Dendritic cell treated with granulocyte-macrophage colony-stimulating factor and Interleukin-4, amounts not matched to agents 40 ng/mL and 50 ng/mL, for 4 days (primary cell): Measurements from ENCODE around the gene SYNJ1.
"Not testable (repeated sequence)": the region's sequence is repeated elsewhere in the genome, so short reads cannot be mapped to it uniquely, and the experiment has no call there.

Experiments used
- H3K27ac Mint-ChIP-seq: one replicate; pipeline ENCODE4 v1.8.0; 2022; ENCODE audit warnings: mild to moderate bottlenecking, mixed read lengths
- H3K27me3 Mint-ChIP-seq: one replicate; pipeline ENCODE4 v1.8.0; 2022; ENCODE audit warnings: mild to moderate bottlenecking, mixed read lengths
- H3K36me3 Mint-ChIP-seq: one replicate; pipeline ENCODE4 v1.8.0; 2022; ENCODE audit warnings: low read depth, mixed read lengths
- H3K4me1 Mint-ChIP-seq: one replicate; pipeline ENCODE4 v1.8.0; 2022; ENCODE audit warnings: low read depth, mixed read lengths
- H3K4me3 Mint-ChIP-seq: one replicate; pipeline ENCODE4 v1.8.0; 2022; ENCODE audit warnings: mild to moderate bottlenecking, moderate library complexity, mixed read lengths
- H3K9me3 Mint-ChIP-seq: one replicate; pipeline ENCODE4 v1.8.0; 2022; ENCODE audit warnings: mixed read lengths
- intact Hi-C: fragments of 100-400 bp; cut with micrococcal nuclease; formaldehyde crosslinking; loops from one replicate; pipeline ENCODE4 v1.15.0; 2022

Gene SYNJ1

GRCh38 chr21:32611471-32611997 lies 116.3 kb downstream of the SYNJ1 start:
- peaks cover 6% of the 10 kb centered on the region for H3K4me1 Mint-ChIP-seq
- H3K36me3 Mint-ChIP-seq = peaks cover 44% of the 10 kb centered on the region
- peak overlapping the region; percentile 96 for H3K27ac Mint-ChIP-seq
- no peaks in the 10 kb centered on the region for H3K9me3 Mint-ChIP-seq
- peaks cover 7% of the 10 kb centered on the region for H3K27me3 Mint-ChIP-seq
- intact Hi-C loops = no loop called here
- peak overlapping the region; percentile 99 for H3K4me3 Mint-ChIP-seq

- H3K9me3 Mint-ChIP-seq, H3K27ac Mint-ChIP-seq, intact Hi-C loops, H3K4me1 Mint-ChIP-seq, H3K27me3 Mint-ChIP-seq: not testable (repeated sequence)
- Mint-ChIP-seq H3K36me3 (peaks cover 50% of the 10 kb centered on the region), H3K4me3 (peak overlapping the region; percentile 23)
These were observed 116.9 kb downstream of the SYNJ1 start for GRCh38 chr21:32610940-32611339.

GRCh38 chr21:32608851-32609250 lies 119.0 kb downstream of the SYNJ1 start:
- H3K27ac Mint-ChIP-seq = no peak overlapping the region
- no peaks in the 10 kb centered on the region for H3K27me3 Mint-ChIP-seq
- peaks cover 71% of the 10 kb centered on the region for H3K36me3 Mint-ChIP-seq
- no peak overlapping the region for H3K4me3 Mint-ChIP-seq
- no peaks in the 10 kb centered on the region for H3K9me3 Mint-ChIP-seq
- H3K4me1 Mint-ChIP-seq = peaks cover 6% of the 10 kb centered on the region
- intact Hi-C loops = no loop called here

GRCh38 chr21:32605469-32605868 lies 122.3 kb downstream of the SYNJ1 start:
- H3K4me1 Mint-ChIP-seq = no peaks in the 10 kb centered on the region
- H3K27me3 Mint-ChIP-seq = no peaks in the 10 kb centered on the region
- no peak overlapping the region for H3K27ac Mint-ChIP-seq
- H3K9me3 Mint-ChIP-seq = no peaks in the 10 kb centered on the region
- no peak overlapping the region for H3K4me3 Mint-ChIP-seq
- intact Hi-C loops = no loop called here
- H3K36me3 Mint-ChIP-seq = peaks cover 80% of the 10 kb centered on the region

- Mint-ChIP-seq H3K9me3 (no peaks in the 10 kb centered on the region), H3K27me3 (no peaks in the 10 kb centered on the region), H3K4me1 (no peaks in the 10 kb centered on the region), H3K27ac (no peak overlapping the region), H3K4me3 (no peak overlapping the region), H3K36me3 (peaks cover 84% of the 10 kb centered on the region)
- intact Hi-C loops = no loop called here
These were observed 123.3 kb downstream of the SYNJ1 start for GRCh38 chr21:32604464-32604863.

GRCh38 chr21:32603131-32603530 lies 124.7 kb downstream of the SYNJ1 start:
- Mint-ChIP-seq H3K27ac (no peak overlapping the region), H3K27me3 (no peaks in the 10 kb centered on the region), H3K9me3 (no peaks in the 10 kb centered on the region), H3K4me3 (no peak overlapping the region), H3K4me1 (no peaks in the 10 kb centered on the region), H3K36me3 (peaks cover 89% of the 10 kb centered on the region)
- intact Hi-C loops = no loop called here

GRCh38 chr21:32602099-32602498 lies 125.7 kb downstream of the SYNJ1 start:
- no peak overlapping the region for H3K27ac Mint-ChIP-seq
- no peaks in the 10 kb centered on the region for H3K27me3 Mint-ChIP-seq
- H3K9me3 Mint-ChIP-seq = no peaks in the 10 kb centered on the region
- no peaks in the 10 kb centered on the region for H3K4me1 Mint-ChIP-seq
- peaks cover 79% of the 10 kb centered on the region for H3K36me3 Mint-ChIP-seq
- intact Hi-C loops = no loop called here
- no peak overlapping the region for H3K4me3 Mint-ChIP-seq

- Mint-ChIP-seq H3K9me3 (no peaks in the 10 kb centered on the region), H3K27me3 (no peaks in the 10 kb centered on the region), H3K4me1 (no peaks in the 10 kb centered on the region), H3K4me3 (no peak overlapping the region), H3K36me3 (peaks cover 54% of the 10 kb centered on the region), H3K27ac (no peak overlapping the region)
- intact Hi-C loops = no loop called here
These were observed 128.3 kb downstream of the SYNJ1 start for GRCh38 chr21:32599526-32599925.

- Mint-ChIP-seq H3K4me3 (no peak overlapping the region), H3K4me1 (no peaks in the 10 kb centered on the region), H3K27me3 (no peaks in the 10 kb centered on the region), H3K9me3 (no peaks in the 10 kb centered on the region), H3K27ac (no peak overlapping the region), H3K36me3 (peaks cover 49% of the 10 kb centered on the region)
- intact Hi-C loops = no loop called here
These were observed 128.7 kb downstream of the SYNJ1 start for GRCh38 chr21:32599091-32599490.

GRCh38 chr21:32597205-32597604 lies 130.6 kb downstream of the SYNJ1 start:
- H3K27ac Mint-ChIP-seq = no peak overlapping the region
- intact Hi-C loops = no loop called here
- H3K9me3 Mint-ChIP-seq = no peaks in the 10 kb centered on the region
- H3K36me3 Mint-ChIP-seq = peaks cover 30% of the 10 kb centered on the region
- no peak overlapping the region for H3K4me3 Mint-ChIP-seq
- H3K4me1 Mint-ChIP-seq = no peaks in the 10 kb centered on the region
- no peaks in the 10 kb centered on the region for H3K27me3 Mint-ChIP-seq

GRCh38 chr21:32595431-32595830 lies 132.4 kb downstream of the SYNJ1 start:
- intact Hi-C loops = no loop called here
- no peaks in the 10 kb centered on the region for H3K27me3 Mint-ChIP-seq
- H3K4me3 Mint-ChIP-seq = no peak overlapping the region
- no peaks in the 10 kb centered on the region for H3K4me1 Mint-ChIP-seq
- peaks cover 24% of the 10 kb centered on the region for H3K36me3 Mint-ChIP-seq
- no peak overlapping the region for H3K27ac Mint-ChIP-seq
- H3K9me3 Mint-ChIP-seq = no peaks in the 10 kb centered on the region

- no peaks in the 10 kb centered on the region for H3K27me3 Mint-ChIP-seq
- H3K4me3 Mint-ChIP-seq = no peak overlapping the region
- H3K27ac Mint-ChIP-seq = no peak overlapping the region
- no peaks in the 10 kb centered on the region for H3K4me1 Mint-ChIP-seq
- intact Hi-C loops = no loop called here
- H3K36me3 Mint-ChIP-seq = peaks cover 6% of the 10 kb centered on the region
- H3K9me3 Mint-ChIP-seq = no peaks in the 10 kb centered on the region
These were observed 134.1 kb downstream of the SYNJ1 start for GRCh38 chr21:32593690-32594089.

GRCh38 chr21:32592929-32593502 lies 134.8 kb downstream of the SYNJ1 start:
- Mint-ChIP-seq H3K27ac (no peak overlapping the region), H3K4me1 (no peaks in the 10 kb centered on the region), H3K36me3 (no peaks in the 10 kb centered on the region), H3K4me3 (no peak overlapping the region), H3K9me3 (no peaks in the 10 kb centered on the region), H3K27me3 (no peaks in the 10 kb centered on the region)
- intact Hi-C loops = no loop called here

- Mint-ChIP-seq H3K4me3 (no peak overlapping the region), H3K9me3 (no peaks in the 10 kb centered on the region), H3K27me3 (no peaks in the 10 kb centered on the region), H3K27ac (no peak overlapping the region), H3K4me1 (no peaks in the 10 kb centered on the region), H3K36me3 (no peaks in the 10 kb centered on the region)
- intact Hi-C loops = no loop called here
These were observed 137.7 kb downstream of the SYNJ1 start for GRCh38 chr21:32590130-32590529.

- intact Hi-C loops = no loop called here
- H3K36me3 Mint-ChIP-seq = no peaks in the 10 kb centered on the region
- H3K4me1 Mint-ChIP-seq = no peaks in the 10 kb centered on the region
- H3K4me3 Mint-ChIP-seq = no peak overlapping the region
- no peaks in the 10 kb centered on the region for H3K9me3 Mint-ChIP-seq
- H3K27me3 Mint-ChIP-seq = no peaks in the 10 kb centered on the region
- H3K27ac Mint-ChIP-seq = no peak overlapping the region
These were observed 140.2 kb downstream of the SYNJ1 start for GRCh38 chr21:32587651-32588050.
